T-helper 22 cell (primary cell): ENCODE measurements around the gene RNF220.
"Not testable (repeated sequence)": the region's sequence is repeated elsewhere in the genome, so short reads cannot be mapped to it uniquely, and the experiment has no call there.

ENCODE experiments used
- DNase-seq: peaks from one replicate; pipeline ENCODE4 v3.0.0-alpha.2; 2020; ENCODE audit warnings: low read depth

The RNF220 gene

GRCh38 chr1:44678626-44679025 lies 273.6 kb downstream of the RNF220 start:
- no peak for DNase-seq

GRCh38 chr1:44679468-44679867 lies 274.4 kb downstream of the RNF220 start:
- no peak for DNase-seq

GRCh38 chr1:44681905-44682882 lies 277.1 kb downstream of the RNF220 start:
- no peak for DNase-seq

GRCh38 chr1:44682883-44683265 lies 277.8 kb downstream of the RNF220 start:
- DNase-seq: no peak

- DNase-seq: no peak
Observed at GRCh38 chr1:44684525-44684924, 279.5 kb downstream of the RNF220 start.

- DNase-seq: no peak
Observed at GRCh38 chr1:44685218-44685617, 280.2 kb downstream of the RNF220 start.

GRCh38 chr1:44685881-44686280 lies 280.8 kb downstream of the RNF220 start:
- no peak for DNase-seq

- DNase-seq: no peak
Observed at GRCh38 chr1:44688760-44689446, 283.8 kb downstream of the RNF220 start.

GRCh38 chr1:44689447-44689765 lies 284.4 kb downstream of the RNF220 start:
- DNase-seq: no peak

GRCh38 chr1:44693159-44693558 lies 288.1 kb downstream of the RNF220 start:
- no peak for DNase-seq

- DNase-seq: no peak
Observed at GRCh38 chr1:44693900-44694299, 288.8 kb downstream of the RNF220 start.

- no peak for DNase-seq
Observed at GRCh38 chr1:44694863-44695478, 289.9 kb downstream of the RNF220 start.

GRCh38 chr1:44695671-44696070 lies 290.6 kb downstream of the RNF220 start:
- DNase-seq: no peak

GRCh38 chr1:44696101-44696500 lies 291.0 kb downstream of the RNF220 start:
- no peak for DNase-seq

- DNase-seq: no peak
Observed at GRCh38 chr1:44696789-44697345, 291.8 kb downstream of the RNF220 start.

- no peak for DNase-seq
Observed at GRCh38 chr1:44698138-44698537, 293.1 kb downstream of the RNF220 start.

GRCh38 chr1:44699375-44699774 lies 294.3 kb downstream of the RNF220 start:
- DNase-seq: not testable (repeated sequence)

GRCh38 chr1:44700573-44700972 lies 295.5 kb downstream of the RNF220 start:
- DNase-seq: no peak

- DNase-seq: no peak
Observed at GRCh38 chr1:44701141-44701573, 296.1 kb downstream of the RNF220 start.
